ENCODE data around the gene CCDC73.

- TF ChIP-seq POLR2AphosphoS5 (IDR thresholded peaks at IDR 0.05) = no peak
- TF ChIP-seq CTCF (IDR thresholded peaks at IDR 0.05) = no peak
- TF ChIP-seq EP300 (IDR thresholded peaks at IDR 0.05) = no peak
- TF ChIP-seq POLR2A (IDR thresholded peaks at IDR 0.05) = no peak
These were observed 213.5 kb downstream of the CCDC73 start for GRCh38 chr11:32580967-32581366.
